HG03064 (cell line): Measurements from ENCODE around the gene ARL10.
"Not testable (repeated sequence)": the region's sequence is repeated elsewhere in the genome, so short reads cannot be mapped to it uniquely, and the experiment has no call there.

Experiments used
- ATAC-seq: cut with Tn5 transposase; IDR thresholded peaks from one replicate; pipeline ENCODE4 v1.9.1; 2021; ENCODE audit warnings: low read depth; ENCODE audit not compliant: unreplicated experiment

The ARL10 gene

DNA sequence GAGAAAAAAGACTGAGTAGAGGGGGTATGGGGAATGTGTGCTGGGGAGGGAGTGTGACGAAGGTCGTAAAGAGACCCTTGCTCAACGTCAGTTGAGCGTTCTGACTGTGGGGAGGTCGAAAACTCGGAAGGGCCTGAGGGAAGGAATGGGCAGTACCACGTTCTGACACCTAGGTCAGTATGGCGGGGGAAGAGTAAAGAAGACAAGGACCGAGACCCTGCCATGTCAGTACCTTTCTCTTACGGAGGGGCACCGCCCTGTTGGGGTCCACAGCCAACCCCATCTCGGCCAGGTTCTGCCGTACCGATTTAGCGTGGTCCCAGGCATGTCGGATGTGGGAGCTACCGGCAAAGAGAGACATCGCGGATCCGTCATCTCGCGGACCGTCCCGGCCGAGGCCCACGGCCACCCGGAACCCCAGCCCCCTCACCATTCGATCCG is 22.7 kb downstream of the ARL10 start:
- no peak for ATAC-seq

DNA sequence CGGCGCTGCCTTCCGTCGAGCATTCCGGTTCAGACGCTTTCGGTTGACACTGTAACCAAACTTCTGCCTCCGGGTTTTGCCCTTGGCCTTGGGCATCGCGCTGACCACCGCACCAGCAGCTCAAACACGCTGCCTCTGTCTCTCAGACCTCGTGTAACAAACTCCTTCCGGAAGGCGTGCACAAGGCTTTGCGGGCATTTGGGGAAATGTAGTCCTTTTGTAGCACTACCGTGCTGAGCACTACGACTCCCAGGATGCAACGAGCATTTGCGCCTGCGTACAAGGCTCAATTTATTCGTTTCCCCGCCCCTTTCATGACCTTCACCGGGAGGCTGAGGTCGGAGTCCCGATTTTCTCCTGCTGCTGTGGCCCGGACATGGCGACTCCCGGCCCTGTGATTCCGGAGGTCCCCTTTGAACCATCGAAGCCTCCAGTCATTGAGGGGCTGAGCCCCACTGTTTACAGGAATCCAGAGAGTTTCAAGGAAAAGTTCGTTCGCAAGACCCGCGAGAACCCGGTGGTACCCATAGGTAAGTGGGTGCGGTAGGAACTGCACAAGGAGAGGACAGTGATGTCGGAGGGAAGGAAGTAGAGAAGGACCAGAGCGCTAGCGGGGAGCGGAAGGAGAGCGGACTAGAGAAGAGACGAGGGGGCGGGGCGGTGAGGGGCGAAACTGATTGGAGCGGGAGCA is 23.3 kb downstream of the ARL10 start, which contains the start of the genes HIGD2A and NOP16:
TSS of gene HIGD2A (plus strand) at position 308 of the 691 bp plus-strand sequence. CDS start at position 377, 69 bp downstream.
TSS of gene NOP16 (minus strand) at position 155 of the 691 bp plus-strand sequence. CDS start at position 96, 59 bp downstream.
- peak; percentile 86 for ATAC-seq

DNA sequence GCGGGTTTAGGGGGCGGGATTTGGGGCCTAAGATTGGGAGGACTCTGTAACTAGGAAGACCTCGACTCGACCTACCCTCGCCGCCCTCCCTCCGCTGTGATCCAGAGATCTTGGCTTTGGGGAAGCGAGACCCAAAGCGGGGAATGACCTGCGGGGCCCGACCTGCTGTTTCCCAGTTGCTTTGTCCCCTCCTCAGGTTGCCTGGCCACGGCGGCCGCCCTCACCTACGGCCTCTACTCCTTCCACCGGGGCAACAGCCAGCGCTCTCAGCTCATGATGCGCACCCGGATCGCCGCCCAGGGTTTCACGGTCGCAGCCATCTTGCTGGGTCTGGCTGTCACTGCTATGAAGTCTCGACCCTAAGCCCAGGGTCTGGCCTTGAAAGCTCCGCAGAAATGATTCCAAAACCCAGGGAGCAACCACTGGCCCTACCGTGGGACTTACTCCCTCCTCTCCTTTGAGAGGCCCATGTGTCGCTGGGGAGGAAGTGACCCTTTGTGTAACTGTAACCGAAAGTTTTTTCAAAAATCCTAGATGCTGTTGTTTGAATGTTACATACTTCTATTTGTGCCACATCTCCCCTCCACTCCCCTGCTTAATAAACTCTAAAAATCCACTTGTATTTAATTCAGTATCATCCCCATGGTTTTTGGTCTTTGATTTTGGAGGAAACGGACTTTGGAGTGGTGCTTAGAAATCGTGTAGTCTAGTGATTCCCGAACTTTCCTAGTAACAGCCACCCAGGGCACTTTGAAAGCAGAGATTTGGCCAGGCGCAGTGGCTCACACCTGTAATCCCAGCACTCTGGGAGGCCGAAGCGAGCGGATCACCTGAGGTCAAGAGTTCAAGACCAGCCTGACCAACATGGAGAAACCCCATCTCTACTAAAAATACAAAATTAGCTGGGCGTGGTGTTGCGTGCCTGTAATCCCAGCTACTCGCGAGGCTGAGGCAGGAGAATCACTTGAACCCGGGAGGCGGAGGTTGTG is 24.1 kb downstream of the ARL10 start:
- peak; percentile 12 for ATAC-seq

DNA sequence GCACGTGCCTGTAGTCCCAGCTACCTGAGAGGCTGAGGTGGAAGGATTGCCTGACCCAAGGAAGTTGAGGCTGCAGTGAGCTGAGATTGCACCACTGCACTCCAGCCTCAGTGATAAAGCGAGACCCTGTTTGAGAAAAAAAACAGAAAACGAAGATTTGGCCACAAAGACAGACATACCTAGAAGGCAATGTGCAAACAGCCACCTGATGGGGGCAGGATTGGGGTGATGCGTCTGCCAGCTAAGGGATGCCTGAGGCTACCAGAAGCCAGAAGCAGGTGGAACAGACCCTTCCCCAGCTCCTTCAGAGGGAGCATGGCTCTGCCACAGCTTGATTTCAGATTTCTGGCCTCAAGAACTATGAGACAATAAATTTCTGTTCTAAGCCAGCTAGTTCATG is 26.2 kb downstream of the ARL10 start:
- no peak for ATAC-seq

DNA sequence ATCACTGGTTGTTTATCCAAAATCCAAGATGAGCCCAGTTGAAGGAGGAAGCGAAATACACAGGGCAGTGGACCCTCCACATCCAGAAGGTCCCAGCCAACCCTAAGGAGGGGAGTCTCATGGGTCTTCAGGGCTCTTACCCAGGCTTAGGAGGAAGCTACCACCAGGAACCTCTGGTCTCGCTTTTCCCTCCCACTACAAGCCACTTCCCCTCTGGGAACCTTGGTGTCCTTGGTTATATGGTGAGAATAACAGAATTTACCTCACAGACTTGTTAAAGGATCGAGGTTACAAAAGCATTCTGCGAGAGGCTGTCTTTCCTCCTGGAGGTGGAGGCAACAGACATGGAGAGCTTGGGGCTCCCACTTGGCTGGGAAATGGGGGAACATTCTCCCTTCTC is 26.7 kb downstream of the ARL10 start:
- no peak for ATAC-seq

DNA sequence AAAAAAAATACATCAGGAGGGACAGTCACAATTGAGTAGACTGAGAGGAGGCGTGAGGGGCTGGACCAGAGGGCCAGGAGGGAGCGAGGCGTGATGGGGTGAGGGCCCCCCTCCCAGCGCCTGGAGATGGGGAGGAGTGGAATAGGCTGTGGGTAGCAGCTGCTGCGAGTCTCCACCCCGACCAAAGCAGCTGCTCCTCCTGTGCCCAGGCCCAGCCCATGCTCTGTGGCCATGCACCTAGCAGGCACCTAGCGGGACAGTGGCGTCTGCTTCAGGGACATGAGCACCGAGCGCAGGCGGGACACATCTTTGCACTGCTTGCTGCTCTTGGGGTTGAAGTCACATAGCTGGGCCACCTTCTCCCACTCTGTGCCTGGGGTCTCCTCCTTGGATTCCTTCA is 27.2 kb downstream of the ARL10 start:
- ATAC-seq: no peak

DNA sequence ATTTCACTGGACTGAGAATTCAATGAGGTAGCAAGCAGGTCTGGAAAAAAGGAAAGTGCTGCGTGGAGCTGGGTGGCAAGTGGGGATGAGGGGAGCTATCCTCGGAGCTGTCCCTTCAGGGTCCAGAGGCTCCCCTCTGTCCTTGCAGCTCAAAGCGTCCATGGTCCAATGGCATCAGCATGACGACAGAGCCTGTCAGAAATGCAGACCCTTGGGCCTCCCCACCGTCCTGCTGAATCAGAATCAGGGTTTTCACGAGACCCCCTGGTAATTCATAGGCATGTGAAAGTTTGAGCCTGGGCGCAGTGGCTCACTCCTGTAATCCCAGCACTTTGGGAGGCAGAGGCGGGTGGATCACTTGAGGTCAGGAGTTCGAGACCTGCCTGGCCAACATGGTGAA is 28.8 kb downstream of the ARL10 start:
- no peak for ATAC-seq

DNA sequence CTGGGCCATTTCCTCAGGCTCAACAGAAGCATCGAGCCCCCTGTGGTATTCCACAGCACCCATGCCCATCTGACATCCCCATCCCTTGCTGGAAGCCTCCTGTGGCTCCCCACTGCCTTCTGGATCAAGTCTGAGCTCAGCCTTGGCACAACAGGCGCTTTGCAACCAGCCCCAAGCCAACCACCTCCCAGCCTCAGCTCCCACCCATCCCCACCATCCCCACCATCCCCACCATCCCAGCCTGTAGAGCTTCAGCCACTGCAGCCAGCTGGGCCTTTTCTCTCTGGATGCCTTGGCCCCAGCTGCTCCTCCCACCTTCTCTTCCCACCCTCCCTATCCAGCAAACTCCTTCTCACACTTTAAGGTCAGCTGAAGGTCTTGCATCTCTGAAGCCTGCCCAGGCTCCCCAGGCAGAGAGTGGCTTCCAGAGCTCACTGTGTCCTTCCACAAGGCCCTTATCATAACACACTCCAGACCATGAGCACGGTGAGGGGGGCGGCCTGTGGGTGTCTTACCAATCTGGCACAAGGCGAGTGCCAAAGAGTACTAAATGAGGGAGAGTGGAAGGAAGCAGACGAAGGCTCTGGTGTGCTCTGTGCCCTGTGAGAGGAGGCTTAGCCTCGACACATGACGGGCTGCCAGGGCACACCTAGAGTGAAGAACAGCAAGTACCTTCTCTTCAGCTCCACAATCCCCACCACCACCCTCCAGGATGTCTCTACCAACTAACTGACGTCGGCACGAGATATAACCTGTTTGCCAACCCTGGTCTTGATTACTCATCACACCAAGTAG is 29.8 kb downstream of the ARL10 start:
- no peak for ATAC-seq

DNA sequence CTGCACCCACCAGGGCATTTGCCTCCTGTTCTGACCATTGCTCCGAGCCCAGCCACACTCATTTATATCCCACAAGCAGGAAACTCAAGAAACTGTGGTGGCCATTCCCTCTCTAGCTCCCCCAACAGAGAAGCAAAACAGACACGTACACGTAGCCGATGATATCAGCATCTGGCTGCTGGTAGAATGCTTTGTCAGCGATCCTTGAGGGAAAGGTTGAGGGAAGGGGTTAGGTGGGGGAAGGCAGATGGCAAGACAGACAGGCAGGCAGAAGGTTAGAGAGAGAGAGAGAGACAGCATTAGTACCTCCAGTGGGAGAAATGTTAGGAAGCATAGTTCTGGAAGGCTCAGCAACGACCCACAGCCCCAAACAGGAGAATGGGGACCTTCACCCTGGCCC is 31.0 kb downstream of the ARL10 start:
- ATAC-seq: no peak

DNA sequence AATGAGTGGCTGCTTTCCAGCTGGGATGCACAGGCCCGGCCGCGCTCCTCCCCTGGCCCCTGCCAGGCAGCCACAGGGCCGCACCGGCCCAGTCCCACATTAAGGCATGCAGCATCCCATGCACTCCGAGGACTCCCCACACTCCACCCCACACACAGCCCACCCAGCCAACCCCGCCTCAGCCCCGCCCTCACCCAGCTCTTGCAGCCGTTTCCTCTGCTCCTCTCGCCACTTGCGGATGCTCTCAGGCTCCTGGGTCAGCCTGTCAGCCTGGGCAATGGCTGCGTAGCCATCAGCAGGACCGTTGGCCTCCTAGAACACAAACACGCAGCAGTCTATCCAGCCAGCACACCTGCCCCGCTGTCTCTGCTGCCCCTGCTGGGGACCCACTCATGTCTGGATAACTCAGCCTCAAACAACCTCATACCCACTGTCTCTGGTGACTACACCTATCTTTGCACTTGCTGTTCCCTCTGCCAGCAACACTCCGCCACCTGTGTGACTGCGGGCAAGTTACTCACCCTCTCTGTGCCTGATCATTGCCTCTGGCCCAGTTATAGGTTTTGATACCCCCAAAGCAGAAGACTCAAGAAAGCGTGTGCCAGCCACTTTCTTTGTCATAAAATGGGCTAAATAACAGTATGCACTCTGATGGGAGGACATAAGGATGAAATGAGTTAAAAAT is 32.6 kb downstream of the ARL10 start:
- ATAC-seq: no peak

DNA sequence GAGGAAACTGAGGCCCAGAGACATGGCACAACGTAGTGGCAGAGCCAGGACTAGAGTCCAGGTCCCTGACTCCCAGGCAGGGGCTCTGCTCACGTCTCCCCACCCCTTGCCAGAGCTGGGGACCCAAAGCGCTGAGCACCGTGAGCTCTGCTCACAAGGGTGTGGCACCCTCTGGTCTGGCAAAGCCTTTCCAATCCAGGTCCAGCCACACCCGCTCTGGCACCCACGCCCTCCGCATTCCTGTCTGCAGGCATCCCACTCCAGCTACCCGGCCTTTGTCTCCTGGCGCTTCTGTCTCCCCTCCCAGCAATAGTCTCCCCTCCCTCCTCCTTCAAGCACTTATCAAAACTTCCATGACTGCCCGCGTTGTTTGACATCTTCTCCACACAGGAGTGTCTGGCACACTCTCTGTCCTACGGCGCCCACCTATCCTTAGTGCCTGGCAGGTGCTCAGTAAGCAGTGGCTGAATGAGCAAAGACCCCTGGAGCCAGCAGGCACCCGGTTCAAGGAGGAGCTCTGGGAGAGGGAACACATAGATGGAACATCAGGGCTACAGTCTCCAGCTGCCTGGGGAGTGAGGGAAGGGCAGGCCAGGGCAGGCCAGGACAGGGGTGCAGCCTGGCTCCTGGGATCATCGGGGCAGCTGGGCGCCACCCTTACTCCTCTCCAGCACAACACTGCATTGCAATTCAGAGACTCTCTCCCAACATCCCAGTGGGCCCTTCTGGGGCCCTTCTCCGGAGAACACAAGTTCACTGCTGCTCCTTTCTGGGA is 35.3 kb downstream of the ARL10 start:
- no peak for ATAC-seq

DNA sequence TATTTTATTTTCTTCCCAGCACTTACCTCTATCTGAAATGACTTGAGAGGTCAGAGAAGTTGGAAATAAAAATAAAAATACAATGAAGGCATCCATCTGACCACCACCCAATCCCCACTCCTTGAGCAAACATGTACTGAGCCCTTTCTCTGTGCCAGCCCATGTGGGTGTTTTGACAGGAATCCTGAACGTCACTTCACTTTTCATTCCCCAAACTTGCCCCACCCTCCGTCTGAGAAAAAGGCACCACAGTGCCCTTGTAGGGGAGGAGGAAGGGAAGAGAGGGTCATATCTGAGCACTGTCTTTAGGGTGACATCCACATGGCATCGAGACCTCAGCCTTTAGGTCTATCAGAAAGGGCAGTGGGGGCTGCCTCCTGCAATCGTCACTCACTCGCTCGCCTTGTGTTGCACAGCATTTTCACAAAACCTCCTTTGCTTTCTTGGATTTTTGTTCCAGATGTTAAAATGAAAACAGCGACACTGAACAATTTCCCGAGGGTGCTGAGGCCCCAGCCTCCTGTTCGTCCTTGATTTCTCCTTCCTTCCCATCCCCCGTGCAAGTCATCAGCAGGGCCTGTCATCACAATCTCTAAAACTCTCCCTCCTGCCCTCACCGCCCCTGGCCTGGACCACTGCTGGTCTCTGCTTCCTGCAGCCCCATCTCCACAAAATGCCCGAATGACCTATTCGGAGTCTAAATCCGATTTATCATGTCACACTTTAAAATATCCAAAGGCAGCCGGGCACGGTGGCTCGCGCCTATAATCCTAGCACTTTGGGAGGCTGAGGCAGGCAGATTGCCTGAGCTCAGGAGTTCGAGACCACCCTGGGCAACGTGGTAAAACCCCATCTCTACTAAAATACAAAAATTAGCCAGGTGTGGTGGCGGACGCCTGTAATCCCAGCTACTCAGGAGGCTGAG is 36.3 kb downstream of the ARL10 start:
- no peak for ATAC-seq

DNA sequence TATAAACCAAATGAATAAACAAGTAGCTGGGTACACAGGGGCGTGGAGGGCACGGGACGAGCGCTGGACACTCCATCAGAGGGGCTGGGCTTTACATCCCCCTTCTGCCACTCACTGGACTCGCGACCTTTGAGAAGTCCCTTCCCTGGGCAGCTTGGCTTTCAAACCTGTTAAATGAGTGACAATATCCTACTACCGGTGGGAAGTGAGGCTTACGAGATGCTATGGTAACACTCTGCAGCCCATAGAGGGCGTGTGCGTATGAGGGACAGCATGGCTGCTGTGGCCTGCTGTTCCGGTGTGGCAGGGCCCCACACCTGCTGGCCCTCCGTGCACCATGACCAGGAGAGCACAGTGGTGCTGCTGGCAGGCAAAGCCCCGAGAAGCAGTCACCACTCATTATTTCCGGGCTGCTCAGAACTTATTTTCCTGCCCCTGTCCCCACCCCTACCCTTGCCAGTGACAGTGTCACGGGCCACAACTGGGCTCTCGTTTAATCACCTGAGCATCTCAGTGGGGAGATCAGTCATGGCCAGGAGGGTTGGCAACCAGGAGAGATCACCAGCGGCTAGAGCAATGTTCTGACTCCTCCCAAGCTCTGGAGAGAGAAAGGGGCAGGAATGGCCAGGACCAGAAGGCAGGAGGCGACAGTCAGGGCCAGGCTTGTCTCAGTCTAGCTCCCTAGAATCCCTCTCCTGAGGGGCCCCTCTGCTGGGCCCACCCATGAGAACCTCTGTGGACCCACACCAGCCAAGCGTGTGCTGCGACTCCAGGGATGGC is 40.6 kb downstream of the ARL10 start:
- no peak for ATAC-seq

DNA sequence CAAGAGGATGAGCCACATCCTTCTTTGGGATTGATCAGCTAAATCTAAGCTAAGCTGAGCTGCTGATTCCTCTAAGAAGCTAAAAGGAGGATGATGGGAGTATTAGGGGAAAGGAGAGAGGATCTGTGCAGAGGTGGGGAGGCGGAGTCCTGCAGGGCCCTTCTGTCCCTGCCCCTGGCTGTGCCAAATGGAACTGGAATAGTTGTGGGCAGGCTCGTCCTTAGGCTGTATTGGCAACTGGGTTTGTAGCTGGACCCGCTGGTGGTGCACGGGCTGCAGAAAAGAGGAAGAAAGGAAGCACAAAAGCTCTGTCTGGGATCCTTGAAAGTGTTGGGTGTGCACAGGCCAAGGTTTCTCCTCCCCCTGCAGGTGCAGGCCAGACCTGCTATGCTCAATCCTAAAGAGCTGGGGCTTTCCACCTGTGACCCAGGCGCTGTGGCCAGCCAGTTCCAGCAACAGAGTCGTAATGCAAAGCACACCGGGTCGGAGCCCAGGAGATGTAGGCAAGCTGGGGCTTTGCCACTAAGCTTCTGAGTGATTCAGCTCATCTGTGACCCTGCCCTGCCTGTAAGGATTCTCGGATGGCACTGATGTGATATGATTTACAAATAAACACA is 41.3 kb downstream of the ARL10 start:
- no peak for ATAC-seq

DNA sequence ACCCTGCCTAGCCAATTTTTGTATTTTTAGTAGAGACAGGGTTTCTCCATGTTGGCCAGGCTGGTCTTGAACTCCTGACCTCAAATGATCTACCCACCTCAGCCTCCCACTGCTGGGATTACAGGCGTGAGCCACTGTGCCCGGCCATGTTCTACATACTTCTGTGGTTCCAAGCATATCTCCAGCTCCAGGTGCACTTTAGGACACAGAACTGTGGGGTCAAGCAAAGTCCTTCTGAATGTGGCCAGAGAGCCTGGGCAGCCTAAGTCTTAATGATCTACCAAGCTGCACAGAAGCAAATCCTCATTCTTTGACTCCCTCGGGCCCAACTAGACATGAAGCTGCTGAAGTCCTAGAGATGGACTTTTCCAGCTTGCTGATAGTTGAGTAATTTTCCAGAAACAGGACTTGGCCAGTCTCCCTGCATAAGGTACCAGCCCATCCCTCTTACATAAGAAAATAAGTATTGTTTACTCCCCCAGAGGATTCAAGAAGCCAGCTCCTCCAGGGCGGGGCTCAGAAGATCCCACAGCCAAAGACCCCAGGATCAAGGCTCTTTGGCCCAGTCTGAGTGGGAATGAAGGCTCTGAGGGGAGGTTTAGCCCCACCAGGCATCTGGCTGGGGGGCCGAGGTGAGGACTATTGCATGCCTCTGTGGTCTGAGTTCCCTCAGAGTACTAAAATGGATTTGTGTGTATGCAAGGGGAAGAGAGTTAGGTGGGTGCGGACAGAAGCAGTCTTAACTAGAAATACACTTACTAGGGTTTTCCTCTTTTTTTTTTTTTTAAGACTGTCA is 42.4 kb downstream of the ARL10 start:
- no peak for ATAC-seq

DNA sequence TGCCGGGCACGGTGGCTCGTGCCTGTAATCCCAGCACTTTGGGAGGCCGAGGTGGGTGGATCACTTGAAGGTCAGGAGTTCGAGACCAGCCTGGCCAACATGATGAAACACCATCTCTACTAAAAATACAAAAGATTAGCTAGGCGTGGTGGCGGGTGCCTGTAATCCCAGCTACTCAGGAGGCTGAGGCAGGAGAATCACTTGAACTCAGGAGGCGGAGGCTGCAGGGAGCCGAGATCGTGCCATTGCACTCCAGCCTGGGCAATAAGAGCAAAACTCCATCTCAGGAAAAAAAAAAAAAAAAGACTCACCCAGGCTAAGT is 42.9 kb downstream of the ARL10 start:
- not testable (repeated sequence) for ATAC-seq
